Cardiac muscle cell (in vitro differentiated cells and primary cell): ENCODE measurements around the gene ADRA1B. TPM values are rescaled to one million over a fixed set of nuclear protein-coding genes. Genes with fewer than 3 reads are reported as not detected.

Experiments
- DNase-seq, 2 donors: peaks; one replicate each; pipeline versions ENCODE4 v3.0.0 to v3.0.0-alpha.2; 2010 to 2017; ENCODE audit warnings: low read depth in 1 of 2, low spot score in 1 of 2
- H3K27ac ChIP-seq: fragments of 200-600 bp; sonication (generic); 2 replicates; pipeline ENCODE4 v1.5.1; 2016
- H3K27me3 ChIP-seq: fragments of 200-600 bp; sonication (generic); 2 replicates; pipeline ENCODE4 v1.6.0; 2016; ENCODE audit warnings: control low read depth
- H3K36me3 ChIP-seq: fragments of 200-600 bp; sonication (generic); 2 replicates; pipeline ENCODE4 v1.5.1; 2016; ENCODE audit warnings: control low read depth
- H3K4me1 ChIP-seq: fragments of 200-600 bp; sonication (generic); 2 replicates; pipeline ENCODE4 v1.8.1; 2017; ENCODE audit warnings: low read depth, mild to moderate bottlenecking, mixed run types
- H3K4me3 ChIP-seq: fragments of 200-600 bp; sonication (generic); 2 replicates; pipeline ENCODE4 v1.5.1; 2016; ENCODE audit warnings: mild to moderate bottlenecking
- H3K9me3 ChIP-seq: fragments of 200-600 bp; sonication (generic); 2 replicates; pipeline ENCODE4 v1.5.1; 2017; ENCODE audit warnings: low read depth, mild to moderate bottlenecking, control low read depth
- polyA plus RNA-seq: library from polyadenylated mRNA; unstranded; fragments of >200 nt; fragmentation: Nextera tagmentation; extraction: Ambion mirVana; gene quantifications from 2 replicates; pipeline ENCODE4 v1.2.1, GENCODE V29; 2016
- total RNA-seq: library from RNA; depleted of rRNA; stranded (reverse); fragments of >200 nt; gene quantifications from 2 replicates; pipeline ENCODE4 v1.2.3, GENCODE V29; 2016
- TF ChIP-seq, protein P1 (sequence below): IDR thresholded peaks from 2 replicates; pipeline ENCODE4 v1.5.1; 2012; ENCODE audit warnings: low read depth, mild to moderate bottlenecking, low read length

Gene ADRA1B
- total RNA-seq (1.8 and 2.9 TPM in 2 replicates), polyA plus RNA-seq (0.79 and 0.84 TPM in 2 replicates)

DNA sequence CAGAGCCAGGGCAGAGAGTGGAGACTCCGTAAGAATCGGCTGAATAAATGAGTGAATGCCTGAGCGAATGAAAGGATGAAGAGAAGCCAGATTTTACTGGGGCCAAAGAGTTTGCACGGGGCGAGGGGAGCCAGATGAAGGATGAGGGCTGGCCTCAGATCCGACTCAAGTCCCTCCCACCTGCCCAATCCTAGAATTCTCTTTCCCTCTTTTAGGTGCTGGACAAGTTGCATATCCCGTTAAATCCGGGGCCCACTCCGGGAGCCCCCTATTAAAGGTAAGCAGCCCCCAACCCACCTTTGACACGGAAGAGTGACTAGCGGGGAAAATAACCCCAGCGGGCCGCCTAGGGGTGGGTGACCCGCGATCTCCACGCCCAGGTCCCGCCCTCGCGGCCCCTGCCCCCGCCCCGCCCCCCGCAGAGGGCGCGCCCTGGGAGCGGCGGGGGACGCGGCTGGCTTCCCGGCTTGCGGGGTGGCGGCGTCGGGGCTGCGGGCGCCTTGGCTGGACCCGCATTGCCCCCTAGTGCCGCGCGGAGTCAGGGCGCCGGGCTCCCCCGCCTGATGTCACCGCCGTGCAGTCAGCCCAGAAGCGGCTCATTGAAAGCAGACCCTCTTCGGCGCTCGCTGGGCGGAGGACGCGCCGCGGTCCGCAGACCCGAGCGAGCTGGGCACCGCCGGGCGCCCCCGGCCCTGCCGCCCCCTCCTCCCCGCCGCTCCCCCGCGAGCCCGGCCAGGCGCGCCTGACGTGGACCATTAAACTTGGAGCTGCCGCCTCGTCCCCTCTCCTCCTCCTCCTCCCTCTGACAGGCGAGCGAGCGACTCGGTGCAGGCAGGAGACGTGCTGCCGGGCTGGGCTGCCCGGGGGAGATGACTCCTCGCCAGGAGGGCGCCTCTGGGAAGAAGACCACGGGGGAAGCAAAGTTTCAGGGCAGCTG lies at the start of gene ADRA1B:
ADRA1B (plus strand) TSS at position 579 of the 937 bp plus-strand sequence. CDS start 424 bp downstream, outside the sequence.
- Histone ChIP-seq H3K27ac (no peak within 1 kb of the TSS), H3K4me1 (peaks cover 10% of the 10 kb centered on the region), H3K4me3 (peak within 1 kb of the TSS; percentile 39), H3K36me3 (no peaks in the 10 kb centered on the region), H3K27me3 (no peaks in the 10 kb centered on the region), H3K9me3 (no peaks in the 10 kb centered on the region)
- TF ChIP-seq, protein P1, sequence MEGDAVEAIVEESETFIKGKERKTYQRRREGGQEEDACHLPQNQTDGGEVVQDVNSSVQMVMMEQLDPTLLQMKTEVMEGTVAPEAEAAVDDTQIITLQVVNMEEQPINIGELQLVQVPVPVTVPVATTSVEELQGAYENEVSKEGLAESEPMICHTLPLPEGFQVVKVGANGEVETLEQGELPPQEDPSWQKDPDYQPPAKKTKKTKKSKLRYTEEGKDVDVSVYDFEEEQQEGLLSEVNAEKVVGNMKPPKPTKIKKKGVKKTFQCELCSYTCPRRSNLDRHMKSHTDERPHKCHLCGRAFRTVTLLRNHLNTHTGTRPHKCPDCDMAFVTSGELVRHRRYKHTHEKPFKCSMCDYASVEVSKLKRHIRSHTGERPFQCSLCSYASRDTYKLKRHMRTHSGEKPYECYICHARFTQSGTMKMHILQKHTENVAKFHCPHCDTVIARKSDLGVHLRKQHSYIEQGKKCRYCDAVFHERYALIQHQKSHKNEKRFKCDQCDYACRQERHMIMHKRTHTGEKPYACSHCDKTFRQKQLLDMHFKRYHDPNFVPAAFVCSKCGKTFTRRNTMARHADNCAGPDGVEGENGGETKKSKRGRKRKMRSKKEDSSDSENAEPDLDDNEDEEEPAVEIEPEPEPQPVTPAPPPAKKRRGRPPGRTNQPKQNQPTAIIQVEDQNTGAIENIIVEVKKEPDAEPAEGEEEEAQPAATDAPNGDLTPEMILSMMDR: peak; percentile 52
- DNase-seq: peak; percentile 78 to 91

DNA sequence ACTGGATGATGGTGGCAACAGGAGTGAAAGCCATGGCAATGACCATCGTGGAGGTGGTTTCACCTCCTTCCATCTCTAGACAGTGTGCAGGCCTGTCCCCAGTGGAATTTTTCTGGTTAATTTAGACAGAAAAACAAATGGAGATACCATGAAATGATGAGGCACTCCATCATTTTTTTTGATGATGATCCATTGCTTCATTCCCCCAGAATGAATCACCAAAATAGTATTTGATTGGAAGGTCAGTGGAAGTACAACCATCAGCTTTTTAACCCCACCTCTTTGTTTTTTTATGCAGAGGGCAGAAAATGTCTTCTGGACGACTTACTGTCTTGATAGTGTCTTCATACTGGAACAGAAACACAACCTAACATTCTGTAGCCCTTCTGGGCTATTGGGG lies 42.6 kb upstream of the ADRA1B start:
- Histone ChIP-seq H3K4me1 (peaks cover 1% of the 10 kb centered on the region), H3K27me3 (no peaks in the 10 kb centered on the region), H3K27ac (no peak overlapping the region), H3K36me3 (no peaks in the 10 kb centered on the region), H3K9me3 (no peaks in the 10 kb centered on the region), H3K4me3 (no peak overlapping the region)
- DNase-seq: no peak
- TF ChIP-seq, protein P1: no peak

DNA sequence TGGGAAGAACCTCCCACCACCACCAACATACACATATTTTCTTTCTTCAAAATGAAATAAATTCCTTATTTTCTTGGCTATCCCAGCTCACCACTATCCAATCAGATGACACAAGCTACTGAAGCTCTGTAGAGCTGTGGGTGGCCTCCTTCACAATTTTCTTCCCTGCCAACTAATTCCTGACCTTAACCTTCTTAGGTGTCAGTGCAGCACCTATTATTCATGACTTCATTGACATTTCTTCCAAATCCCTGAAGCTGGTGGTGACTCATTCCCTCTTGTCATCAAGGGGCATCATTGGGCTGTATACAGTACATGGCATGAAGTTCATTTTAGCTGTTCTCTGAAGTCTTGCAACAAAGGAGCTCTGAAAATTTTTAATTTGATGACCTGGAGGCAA lies 42.0 kb upstream of the ADRA1B start:
- Histone ChIP-seq H3K9me3 (no peaks in the 10 kb centered on the region), H3K4me3 (no peak overlapping the region), H3K27me3 (no peaks in the 10 kb centered on the region), H3K36me3 (no peaks in the 10 kb centered on the region), H3K27ac (no peak overlapping the region), H3K4me1 (peaks cover 6% of the 10 kb centered on the region)
- TF ChIP-seq, protein P1: no peak
- DNase-seq: no peak

DNA sequence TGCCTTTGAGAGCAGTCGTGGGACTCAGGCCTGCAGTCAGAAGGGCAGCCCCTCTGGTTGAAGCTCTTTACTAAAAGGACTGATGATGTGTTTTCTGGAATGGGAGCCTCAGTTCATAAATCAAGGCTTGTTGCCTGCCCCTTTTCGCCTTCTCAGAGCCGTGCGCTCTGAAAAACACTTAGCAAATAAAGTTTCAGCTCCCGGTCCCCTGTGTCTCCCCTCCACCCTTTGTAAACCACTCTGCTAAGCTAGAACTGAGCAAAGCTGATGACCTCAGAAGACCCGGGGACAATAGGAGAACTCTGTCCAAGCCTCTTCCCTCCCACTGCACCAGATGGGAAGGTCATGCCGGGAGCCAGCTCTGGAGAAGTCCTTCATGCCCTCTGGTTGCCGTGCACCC lies 39.3 kb upstream of the ADRA1B start:
- Histone ChIP-seq H3K4me1 (peaks cover 13% of the 10 kb centered on the region), H3K36me3 (no peaks in the 10 kb centered on the region), H3K27ac (no peak overlapping the region), H3K9me3 (no peaks in the 10 kb centered on the region), H3K27me3 (no peaks in the 10 kb centered on the region), H3K4me3 (no peak overlapping the region)
- DNase-seq: no peak
- TF ChIP-seq, protein P1: no peak

DNA sequence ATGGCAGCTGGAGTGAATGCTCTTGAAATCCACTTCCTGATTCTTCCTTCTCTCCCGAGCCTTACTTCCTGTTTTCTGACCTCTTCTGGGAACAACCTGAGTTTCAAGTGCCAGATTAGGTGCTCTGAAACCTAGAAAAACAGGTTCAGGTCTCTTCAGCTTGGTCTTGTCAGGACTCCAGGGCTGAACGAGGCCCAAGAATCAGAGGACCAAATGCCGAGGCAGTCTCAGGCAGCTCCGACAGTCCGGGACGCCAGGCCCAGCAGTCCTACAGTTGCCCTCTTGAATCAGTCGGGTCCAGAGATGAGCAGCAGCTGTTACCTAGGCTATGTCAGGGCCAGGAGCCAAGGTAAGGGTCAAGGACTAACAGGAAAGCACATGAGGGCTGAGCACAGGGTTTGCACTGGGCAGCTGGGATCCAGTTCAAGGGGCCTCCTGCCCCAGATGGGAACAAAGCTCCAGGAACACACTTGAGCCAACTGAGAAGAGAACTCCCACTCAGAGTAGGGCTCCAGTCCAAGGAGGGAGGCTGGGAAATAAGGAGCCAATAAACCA lies 38.3 kb upstream of the ADRA1B start:
- Histone ChIP-seq H3K4me1 (peaks cover 13% of the 10 kb centered on the region), H3K27me3 (no peaks in the 10 kb centered on the region), H3K4me3 (no peak overlapping the region), H3K9me3 (no peaks in the 10 kb centered on the region), H3K27ac (peak overlapping the region; percentile 39), H3K36me3 (no peaks in the 10 kb centered on the region)
- DNase-seq: peak in 1 of 2 donors; percentile 71
- TF ChIP-seq, protein P1: no peak
